Renal cortex interstitium (tissue), 11 donors: ENCODE data around the gene MGRN1. TPM values are rescaled to one million over a fixed set of nuclear protein-coding genes. Genes with fewer than 3 reads are reported as not detected.

Experiments
- DNase-seq, 11 donors: peaks; one replicate each; pipeline ENCODE4 v3.0.0-alpha.2; 2013; ENCODE audit warnings: low read depth in 9 of 11, low spot score in 4 of 11; ENCODE audit errors: extremely low read depth in 1 of 11
- polyA plus RNA-seq, 3 donors: library from polyadenylated mRNA; unstranded; fragments of 120-200 nt; gene quantifications; one replicate each; pipeline ENCODE4 v1.2.1, GENCODE V29; 2013; ENCODE audit not compliant: insufficient read length in 3 of 3

MGRN1 gene
- polyA plus RNA-seq, 3 donors, result 42.5 to 68.9 (median 51.9) TPM

- DNase-seq, result no peak
Observed at GRCh38 chr16:4689864-4690704, 65.5 kb downstream of the MGRN1 start.

DNA sequence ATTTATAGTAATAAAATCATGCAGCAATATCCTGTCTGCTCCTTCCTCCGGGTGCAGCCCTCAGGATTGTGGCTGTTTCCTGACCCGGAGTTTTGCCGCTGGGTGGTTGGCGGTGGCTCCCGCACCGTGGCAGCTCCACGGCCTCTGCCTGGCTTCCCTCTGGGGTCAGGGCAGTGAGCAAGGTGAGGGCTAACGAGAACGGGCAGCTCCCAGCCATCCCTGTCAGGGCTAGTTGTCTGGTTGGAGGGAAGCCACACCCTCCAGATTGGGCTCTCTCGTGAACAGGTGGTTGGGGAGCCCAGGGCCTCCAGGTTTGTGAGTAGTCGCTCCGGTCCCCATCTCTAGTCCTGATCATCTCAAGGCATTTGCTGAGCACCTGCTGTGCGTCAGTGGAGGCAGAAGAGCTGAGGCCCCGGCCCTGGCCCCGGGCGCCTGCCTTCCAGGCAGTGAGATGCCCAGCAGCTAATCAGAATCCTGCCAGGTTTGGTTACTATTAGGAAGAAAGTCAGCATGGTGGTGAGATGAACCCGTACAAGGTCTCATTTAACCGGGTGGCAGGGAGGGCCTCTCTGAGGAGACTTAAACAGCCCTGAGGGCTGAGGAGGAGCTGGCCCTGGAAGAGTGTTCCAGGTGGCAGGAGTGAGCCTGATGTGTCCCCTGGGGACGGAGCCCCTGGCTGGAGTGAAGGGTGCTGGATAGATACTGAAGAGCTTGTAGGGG lies 66.5 kb downstream of the MGRN1 start:
- DNase-seq, result no peak

- DNase-seq, result no peak
Observed at GRCh38 chr16:4691666-4692412, 67.2 kb downstream of the MGRN1 start.

DNA sequence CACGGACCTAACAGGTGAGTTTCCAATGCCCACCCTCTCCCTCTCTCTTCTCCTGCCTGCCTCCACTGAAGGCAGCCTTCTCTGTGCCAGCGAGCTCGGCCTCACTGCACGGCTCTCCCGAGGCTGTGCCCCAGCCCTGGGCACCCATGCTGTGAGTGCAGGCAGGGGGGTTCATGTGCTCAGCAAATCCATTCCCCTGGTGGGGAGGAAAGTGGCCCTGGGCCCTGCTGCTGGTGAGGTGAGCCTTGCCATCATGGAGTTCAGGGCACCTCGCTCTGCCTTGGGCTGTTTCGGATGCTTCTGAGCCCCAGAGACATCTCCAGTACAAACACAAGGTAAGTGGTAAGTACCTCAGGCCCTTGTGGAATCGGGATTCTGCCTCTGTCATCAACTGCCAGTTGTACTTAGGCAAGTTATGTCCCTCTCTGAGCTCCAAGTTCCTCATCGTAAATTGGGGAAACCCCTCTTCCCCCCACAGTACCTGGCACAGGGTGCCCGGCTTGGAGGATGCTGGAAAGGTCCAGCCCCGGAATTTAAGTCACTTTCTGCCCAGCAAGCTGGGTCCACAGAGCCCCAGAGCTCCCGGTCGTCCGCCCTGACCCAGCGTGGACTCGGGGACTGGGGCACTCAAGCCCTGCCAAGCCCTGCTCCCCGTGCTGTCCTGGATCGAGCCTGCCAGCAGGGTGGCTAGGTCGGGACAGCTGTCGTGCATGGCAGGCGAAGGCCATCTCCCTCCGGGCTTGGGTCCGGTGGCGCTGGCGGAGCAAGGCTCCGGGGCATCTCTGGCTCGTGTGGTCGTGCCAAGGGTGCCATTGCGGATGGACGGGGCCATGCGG lies 68.1 kb downstream of the MGRN1 start:
- DNase-seq, result no peak

- DNase-seq, result peak; percentile 81 to 97 (median 94)
Observed at GRCh38 chr16:4693296-4693955, 68.8 kb downstream of the MGRN1 start, which contains the start of gene NUDT16L1. NUDT16L1 (plus strand) TSS chr16:4693562; CDS start chr16:4693727, 165 bp downstream.

- DNase-seq, result peak in 6 of 11 donors; percentile 44 to 69 (median 67)
Observed at GRCh38 chr16:4693956-4694641, 69.5 kb downstream of the MGRN1 start.

DNA sequence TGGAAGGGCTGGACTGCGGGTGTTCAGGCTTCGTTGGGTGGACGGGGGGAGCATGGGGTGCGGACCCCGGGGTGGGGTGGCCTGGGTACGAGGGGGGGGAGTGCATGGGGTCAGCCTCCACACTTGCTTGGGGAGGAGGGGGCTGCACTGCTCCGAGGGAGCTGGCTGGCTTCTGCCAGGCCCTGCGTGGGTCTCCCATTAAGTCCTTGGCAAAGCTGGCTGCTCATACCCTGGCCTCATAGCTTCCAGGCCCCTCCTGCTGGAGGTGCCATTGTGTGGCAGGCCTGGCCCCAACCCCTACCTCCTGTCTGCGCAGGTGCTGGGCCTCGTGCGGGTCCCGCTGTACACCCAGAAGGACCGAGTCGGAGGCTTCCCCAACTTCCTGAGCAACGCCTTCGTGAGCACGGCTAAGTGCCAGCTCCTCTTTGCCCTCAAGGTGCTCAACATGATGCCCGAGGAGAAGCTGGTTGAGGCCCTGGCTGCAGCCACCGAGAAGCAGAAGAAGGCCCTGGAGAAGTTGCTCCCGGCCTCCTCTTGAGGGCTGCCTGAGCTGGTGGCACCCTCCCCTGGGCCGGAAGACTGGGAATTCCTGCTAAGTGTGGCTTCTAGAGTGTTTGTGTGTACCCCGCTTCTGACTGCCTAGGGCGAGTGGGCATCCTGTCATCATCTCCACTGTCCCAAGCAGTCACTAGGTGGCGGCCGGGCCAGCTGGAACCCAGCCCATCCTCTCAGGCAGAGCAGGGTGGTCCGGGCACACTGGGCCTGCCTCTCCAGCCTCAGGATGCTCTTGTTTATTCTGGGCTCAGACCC lies 70.2 kb downstream of the MGRN1 start:
- DNase-seq, result no peak

DNA sequence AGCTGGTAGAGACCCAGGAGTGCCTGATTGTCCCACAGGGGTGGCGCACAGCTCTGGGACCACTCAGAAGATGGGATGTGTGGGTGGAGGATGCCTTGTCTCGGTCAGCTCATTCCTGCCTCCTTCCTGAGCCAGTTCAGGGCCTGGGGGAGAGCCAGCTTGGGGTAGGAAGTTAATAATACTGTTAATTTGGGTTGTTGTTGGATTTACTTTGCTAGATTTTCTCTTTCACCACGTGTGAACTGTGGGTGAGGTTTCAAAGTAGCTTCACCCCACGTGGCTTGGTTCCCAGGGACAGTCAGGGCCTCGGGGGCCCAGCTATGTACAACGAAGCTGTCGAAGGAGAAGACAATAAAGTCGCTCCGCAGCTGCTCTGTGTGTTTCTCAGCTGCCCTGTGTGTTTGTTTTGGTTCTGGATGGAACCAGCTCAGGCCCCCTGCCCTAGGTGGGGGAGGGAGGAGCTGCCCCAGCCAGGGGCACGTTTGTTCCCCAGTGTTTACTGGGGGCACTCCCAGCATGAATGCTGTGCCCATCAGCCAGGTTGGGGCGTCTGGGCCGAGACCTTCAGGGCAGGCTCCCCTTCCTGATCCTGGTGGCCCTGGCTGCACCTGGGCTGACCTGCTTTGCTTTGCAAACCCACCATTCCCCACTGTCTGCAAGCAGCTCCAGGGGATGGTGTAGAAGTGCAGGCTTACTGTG lies 71.0 kb downstream of the MGRN1 start:
- DNase-seq, result no peak

GRCh38 chr16:4696172-4696904 lies 71.7 kb downstream of the MGRN1 start:
- DNase-seq, result no peak

DNA sequence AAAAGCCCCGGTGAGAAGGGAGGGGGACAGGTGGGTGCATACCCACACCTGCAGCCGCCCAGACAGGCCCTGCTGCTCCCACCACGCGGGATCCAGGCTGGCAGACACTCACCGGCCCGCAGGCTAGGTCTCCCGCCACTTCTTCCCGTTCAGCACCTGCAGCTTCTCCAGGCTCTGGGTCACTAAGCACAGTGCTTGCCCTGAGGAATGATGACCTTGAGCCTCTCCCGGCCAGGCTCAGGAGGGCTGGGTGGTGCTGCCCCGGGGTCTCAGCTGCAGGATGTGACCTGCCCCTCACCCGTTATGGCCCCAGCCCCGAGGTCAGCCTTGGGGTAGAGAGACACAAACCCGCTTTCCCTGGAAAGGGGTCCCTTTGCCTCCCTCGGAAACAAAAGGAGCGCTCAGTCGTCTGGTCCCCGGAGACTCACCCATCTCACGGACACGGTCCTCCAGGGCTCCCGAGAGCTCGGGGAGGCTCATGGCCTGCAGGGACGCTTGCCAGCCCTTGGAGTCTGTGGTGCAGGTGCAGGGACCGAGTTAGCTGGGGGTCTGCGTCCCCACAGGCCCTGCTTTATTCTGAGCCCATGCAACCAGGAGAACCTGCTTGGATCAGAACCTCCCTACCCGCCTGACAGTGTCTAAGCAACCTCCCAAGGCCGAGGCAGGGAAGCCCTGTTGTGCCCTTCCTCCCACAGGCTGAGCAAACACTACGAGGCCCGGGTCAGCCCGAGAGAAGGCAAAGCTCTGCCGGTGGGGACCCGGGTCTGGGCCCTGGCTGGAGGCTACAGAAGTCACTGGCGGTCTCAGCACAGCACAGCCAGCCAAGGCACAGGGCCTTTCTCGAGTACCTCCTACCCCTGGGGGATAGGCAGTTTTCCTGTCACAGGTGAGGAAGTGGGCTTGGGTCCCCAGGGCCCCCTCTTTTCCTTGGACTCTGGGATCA lies 72.5 kb downstream of the MGRN1 start:
- no peak for DNase-seq

DNA sequence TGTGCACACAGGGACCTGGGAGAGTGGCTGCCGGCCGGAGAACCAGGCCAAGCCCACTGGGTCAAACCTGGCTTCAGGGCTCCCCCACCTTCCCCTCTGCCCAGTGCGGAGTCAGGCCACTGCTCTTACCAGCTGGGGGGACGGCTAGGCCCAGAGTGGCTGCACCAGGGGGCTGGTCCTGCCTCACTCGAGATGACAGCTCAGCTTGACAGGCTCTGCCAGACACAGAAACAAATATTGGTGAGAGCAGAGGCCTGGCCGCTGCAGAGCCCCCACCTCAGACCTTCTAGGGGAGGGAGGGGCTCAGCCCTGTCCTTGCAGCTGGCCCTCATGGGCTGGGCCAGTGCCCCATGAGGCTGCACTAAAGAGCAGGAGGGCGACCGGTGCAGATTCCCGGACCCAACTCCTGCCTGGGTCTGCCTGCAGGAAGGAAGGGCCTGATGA lies 73.2 kb downstream of the MGRN1 start:
- no peak for DNase-seq

DNA sequence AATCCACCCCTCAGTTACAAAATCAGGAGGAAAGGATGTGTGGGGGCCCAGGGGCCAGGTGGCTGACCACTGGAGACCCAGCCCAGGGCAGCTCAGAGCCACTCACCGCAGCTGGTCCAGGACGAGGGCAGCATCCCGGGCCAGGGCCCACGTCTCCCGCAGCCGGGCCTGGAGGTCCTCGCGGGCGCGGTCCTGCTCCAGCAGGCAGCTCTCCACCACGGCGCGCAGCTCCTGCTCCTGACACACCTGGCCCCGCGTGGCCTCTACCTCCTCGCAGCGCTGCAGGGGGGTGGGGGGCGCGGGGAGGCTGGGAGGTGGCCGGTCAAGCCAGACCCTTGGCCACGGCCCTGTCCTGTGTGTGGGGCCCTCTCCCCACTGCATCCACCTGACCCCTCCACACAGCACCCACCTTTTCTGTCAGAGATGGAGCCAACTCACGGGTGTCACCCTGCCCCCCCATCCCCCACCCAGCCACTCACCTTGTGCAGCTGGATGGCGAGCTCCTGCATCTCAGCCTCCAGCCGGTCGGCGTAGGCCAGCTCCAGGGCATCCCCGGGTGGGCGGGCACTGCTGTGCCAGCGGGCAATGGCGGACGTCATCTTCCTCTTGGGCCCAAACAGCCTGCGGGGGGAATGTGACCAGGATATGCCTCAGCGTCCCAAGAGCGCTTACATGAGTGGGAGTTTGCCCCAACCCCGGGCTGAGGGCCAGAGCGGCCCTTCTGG lies 73.9 kb downstream of the MGRN1 start:
- DNase-seq, result no peak

DNA sequence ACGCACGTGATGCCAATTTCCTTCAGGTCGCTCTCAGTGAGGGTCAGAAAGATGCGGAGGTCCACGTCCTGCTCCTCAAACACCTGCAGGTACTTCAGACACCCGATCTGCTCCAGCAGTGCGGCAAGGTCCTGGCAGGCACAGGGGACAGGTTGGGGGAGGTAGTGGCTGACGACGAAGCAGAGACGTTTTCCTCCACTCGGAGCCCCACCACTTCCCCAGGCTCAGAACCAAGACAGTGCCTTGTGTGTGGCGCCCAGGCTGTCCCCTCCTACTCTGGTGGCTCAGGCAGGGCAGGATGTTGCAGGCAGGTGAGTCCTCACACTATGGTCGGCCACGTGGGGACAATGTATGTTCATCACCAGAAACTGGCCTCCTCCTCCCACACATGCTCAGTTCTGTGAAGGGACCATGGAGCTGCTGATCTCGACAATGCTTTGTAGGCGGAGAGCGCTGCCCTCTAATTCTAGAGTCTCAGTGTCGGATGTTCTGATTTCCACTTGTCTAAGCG lies 74.5 kb downstream of the MGRN1 start:
- no peak for DNase-seq
